Brain microvascular endothelial cell (primary cell): ENCODE measurements around the gene TMEM82.
A peak's percentile ranks its signal among the peaks of the same experiment; 100 is the strongest.

Experiments used
- DNase-seq: peaks from one replicate; pipeline ENCODE4 v3.0.0-alpha.2; 2020
- H3K27ac ChIP-seq: fragments of 250-450 bp; sonication (Bioruptor Pico); 2 replicates; pipeline ENCODE4 v1.5.1; 2020; ENCODE audit warnings: mild to moderate bottlenecking, moderate library complexity
- H3K27me3 ChIP-seq: fragments of 250-450 bp; sonication (Bioruptor Pico); replicated peaks from 2 replicates; pipeline ENCODE4 v1.5.1; 2020; ENCODE audit warnings: mild to moderate bottlenecking
- H3K36me3 ChIP-seq: fragments of 250-450 bp; sonication (Bioruptor Pico); replicated peaks from 2 replicates; pipeline ENCODE4 v1.5.1; 2020; ENCODE audit warnings: mild to moderate bottlenecking
- H3K4me3 ChIP-seq: 2 replicates; pipeline ENCODE4 v1.5.1; 2011; ENCODE audit warnings: low read depth, mild to moderate bottlenecking, control low read depth, low read length, moderate library complexity
- in situ Hi-C: cut with HindIII; loops from 2 replicates; pipeline ENCODE4 v1.10.0; 2017; ENCODE audit warnings: low sequenced_read_pairs, low pct_ligation_motif_present
- TF ChIP-seq, protein P1 (sequence below): IDR thresholded peaks from 2 replicates; pipeline ENCODE4 v1.5.1; 2011; ENCODE audit warnings: low read depth, mild to moderate bottlenecking, moderate library complexity, low read length, control low read depth, inconsistent platforms; ENCODE audit errors: missing control alignments

Gene TMEM82

DNA sequence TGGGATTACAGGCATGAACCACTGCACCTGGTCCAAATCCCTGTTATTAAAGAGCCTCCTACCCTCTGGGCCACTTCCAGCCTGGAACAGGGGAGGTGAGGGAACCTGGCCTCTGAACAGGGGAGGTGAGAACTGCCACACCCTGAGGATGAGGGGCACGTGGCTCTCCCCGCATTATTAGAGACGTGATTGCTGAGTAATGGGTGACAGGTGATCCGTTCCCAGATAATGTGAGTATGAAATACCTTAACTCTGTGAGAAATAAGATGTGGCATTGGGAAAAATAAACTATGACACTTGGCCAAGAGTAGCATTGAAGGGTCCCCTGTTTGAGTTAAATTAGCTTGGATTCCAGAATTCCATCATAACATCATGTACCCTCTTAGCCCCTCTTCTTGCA is 19.9 kb upstream of the TMEM82 start:
- no peaks in the 10 kb centered on the region for H3K27me3 ChIP-seq
- no peak overlapping the region for H3K27ac ChIP-seq
- in situ Hi-C loops = no loop called here
- peaks cover 32% of the 10 kb centered on the region for H3K36me3 ChIP-seq
- no peak for DNase-seq
- TF ChIP-seq, protein P1, sequence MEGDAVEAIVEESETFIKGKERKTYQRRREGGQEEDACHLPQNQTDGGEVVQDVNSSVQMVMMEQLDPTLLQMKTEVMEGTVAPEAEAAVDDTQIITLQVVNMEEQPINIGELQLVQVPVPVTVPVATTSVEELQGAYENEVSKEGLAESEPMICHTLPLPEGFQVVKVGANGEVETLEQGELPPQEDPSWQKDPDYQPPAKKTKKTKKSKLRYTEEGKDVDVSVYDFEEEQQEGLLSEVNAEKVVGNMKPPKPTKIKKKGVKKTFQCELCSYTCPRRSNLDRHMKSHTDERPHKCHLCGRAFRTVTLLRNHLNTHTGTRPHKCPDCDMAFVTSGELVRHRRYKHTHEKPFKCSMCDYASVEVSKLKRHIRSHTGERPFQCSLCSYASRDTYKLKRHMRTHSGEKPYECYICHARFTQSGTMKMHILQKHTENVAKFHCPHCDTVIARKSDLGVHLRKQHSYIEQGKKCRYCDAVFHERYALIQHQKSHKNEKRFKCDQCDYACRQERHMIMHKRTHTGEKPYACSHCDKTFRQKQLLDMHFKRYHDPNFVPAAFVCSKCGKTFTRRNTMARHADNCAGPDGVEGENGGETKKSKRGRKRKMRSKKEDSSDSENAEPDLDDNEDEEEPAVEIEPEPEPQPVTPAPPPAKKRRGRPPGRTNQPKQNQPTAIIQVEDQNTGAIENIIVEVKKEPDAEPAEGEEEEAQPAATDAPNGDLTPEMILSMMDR = no peak
- H3K4me3 ChIP-seq = no peak overlapping the region

DNA sequence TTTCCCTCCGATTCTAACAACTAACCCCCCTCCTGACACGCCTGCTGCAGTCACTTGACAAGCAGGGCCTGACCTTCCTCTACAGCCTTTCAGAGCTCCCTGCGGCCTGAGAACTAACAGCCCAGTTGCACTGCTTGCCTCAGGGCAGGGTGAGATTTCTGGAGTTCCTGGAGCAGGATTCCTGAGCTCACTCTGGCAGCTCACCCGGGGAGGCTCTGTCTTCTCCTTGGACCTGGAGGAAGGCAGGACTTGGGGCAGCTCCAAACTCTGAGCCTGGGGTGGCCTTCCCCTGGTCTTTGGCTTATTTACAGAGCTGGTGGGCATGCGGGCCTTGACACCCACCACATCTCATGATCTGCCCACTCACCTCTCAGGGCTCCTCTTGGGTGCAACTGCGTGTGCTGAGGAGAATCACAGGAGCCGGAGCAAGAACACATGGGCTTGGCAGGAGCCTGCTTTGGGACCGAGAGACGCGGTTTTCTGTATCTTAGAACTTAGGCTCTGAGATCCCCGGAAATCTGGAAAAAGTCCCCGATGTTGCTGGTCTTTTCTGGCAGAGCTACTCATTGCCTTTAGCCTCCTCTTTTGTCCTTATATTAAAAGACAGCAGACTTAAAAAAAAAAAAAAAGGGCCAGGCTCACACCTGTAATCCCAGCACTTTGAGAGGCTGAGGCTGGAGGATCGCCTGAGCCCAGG is 19.3 kb upstream of the TMEM82 start:
- TF ChIP-seq, protein P1 = no peak
- in situ Hi-C loops = no loop called here
- Histone ChIP-seq H3K4me3 (no peak overlapping the region), H3K27me3 (no peaks in the 10 kb centered on the region), H3K27ac (no peak overlapping the region), H3K36me3 (peaks cover 33% of the 10 kb centered on the region)
- no peak for DNase-seq

DNA sequence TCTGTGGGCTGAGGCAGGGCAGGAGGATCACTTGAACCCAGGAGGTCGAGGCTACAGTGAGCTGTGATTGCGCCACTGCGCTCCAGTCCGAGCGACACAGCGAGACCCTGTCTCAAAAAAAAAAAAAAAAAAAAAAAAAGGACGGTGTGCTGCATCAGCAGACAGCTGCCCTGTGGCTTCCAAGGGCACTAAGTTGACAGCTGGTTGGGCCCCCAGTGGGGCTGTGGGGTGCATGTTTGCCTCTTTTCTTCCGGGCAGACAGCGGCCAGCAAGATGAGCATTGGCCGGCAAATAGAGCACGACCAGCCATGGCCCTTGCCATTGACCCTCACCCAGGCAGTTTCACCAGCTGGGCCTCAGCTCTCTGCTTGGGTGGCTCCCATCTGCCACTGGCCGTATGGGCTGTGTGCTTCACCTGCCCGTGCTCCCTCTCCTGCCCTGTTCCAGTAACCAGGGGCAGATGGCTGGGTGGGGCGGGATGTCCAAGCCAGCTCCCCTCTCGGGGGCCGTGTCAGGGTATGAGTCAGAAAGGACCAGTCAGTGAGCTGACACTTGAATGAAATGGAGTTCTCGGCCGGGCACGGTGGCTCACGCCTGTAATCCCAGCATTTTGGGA is 18.6 kb upstream of the TMEM82 start:
- in situ Hi-C loops = no loop called here
- no peaks in the 10 kb centered on the region for H3K27me3 ChIP-seq
- DNase-seq = no peak
- no peak overlapping the region for H3K4me3 ChIP-seq
- TF ChIP-seq, protein P1 = no peak
- no peak overlapping the region for H3K27ac ChIP-seq
- peaks cover 35% of the 10 kb centered on the region for H3K36me3 ChIP-seq

DNA sequence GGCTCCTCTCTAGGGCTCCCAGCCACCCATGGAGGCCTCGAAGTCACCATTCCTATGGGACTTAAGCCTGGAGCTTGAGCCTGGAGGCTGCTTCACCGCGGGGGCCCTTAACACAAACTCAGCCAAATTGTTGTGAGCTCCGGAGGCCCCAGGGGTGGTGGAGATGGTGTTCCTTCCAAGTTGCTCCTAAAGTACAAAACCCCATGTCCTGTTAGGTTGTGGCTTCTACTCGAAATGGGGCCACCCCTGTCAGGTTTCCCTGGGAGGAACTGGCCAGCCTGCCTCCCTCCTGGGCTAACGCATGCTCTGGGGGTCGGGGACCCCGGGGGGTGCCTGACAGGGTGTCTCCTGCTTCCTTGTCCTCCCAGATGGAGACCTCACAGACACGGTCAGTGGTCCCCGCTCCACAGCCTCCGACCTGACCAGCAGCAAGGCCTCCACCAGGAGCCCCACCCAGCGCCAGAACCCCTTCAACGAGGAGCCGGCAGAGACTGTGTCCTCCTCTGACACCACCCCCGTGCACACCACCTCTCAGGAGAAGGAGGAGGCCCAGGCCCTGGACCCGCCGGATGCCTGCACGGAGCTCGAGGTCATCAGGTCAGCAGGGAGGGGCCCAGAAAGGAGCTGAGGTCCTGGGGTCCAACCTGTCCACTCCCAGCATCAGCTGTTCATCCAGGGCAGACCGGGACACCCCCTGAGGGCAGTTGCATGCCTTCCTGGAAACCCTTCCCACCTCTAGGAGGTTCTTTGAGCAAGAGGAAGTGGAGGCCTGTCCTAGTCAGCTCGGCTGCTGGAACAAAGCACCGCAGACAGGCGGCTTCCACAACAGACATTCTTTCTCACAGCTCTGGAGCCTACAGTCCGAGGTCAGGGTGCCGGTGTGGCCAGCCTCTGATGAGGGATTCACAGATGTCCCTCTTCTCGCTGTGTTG is 17.1 kb upstream of the TMEM82 start:
- no peak overlapping the region for H3K27ac ChIP-seq
- peaks cover 31% of the 10 kb centered on the region for H3K36me3 ChIP-seq

DNA sequence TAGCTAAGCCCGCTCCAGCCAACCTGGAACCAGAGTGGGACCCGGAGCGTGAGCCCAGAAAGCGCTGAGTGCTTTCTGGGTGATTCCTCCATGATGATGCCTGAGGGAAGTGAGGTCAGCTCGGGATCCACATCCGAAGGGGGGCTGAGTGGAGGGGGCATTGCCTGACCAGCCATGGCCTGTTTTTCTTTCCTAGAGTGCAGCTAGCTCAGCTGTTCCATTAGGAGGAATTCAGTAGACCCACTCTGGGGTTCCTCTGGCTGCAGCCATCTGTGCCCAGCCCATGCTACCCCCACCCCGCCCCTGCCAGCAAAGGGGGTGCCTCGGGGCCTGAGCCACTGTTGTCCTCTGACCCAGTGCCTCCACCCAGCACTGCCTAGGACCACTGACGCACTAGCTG is 15.8 kb upstream of the TMEM82 start:
- peaks cover 43% of the 10 kb centered on the region for H3K36me3 ChIP-seq
- H3K27ac ChIP-seq = no peak overlapping the region
- H3K27me3 ChIP-seq = no peaks in the 10 kb centered on the region
- no peak for DNase-seq
- H3K4me3 ChIP-seq = no peak overlapping the region
- TF ChIP-seq, protein P1 = no peak
- in situ Hi-C loops = no loop called here

More for the DNA sequence above, 17.1 kb upstream of the TMEM82 start:
- in situ Hi-C loops = no loop called here
- DNase-seq = peak; percentile 16
- H3K27me3 ChIP-seq = no peaks in the 10 kb centered on the region
- TF ChIP-seq, protein P1 = peak; percentile 34
- no peak overlapping the region for H3K4me3 ChIP-seq
